Endothelial cell of umbilical vein (primary cell): ENCODE results near the gene TPO. TPM values are rescaled to one million over a fixed set of nuclear protein-coding genes. Genes with fewer than 3 reads are reported as not detected.

ENCODE experiments used
- BruUV-seq: library from RNA; stranded (reverse); fragments of 400-500 nt; replicated peaks from 2 replicates; lab custom pipeline; 2021; lab: Mats Ljungman, UMichigan
- CTCF ChIA-PET: fragments of 300-600, 350-600 bp; sonication (Branson Sonifier 250); formaldehyde crosslinking; loops from one replicate; lab custom pipeline; 2021; ENCODE audit warnings: antibody characterized with exemption, inconsistent platforms; lab: Charles Lee
- POLR2A ChIA-PET: fragments of 300-600, 350-600 bp; sonication (Branson Sonifier 250); formaldehyde crosslinking; loops from one replicate; lab custom pipeline; 2021; ENCODE audit warnings: antibody characterized with exemption, inconsistent platforms; lab: Charles Lee
- DNase-seq: peaks from one replicate; pipeline ENCODE4 v3.0.0-alpha.2; 2011; ENCODE audit warnings: low read depth, low spot score
- FAIRE-seq: peaks from 2 replicates; lab custom pipeline; 2011; peaks lifted over from hg19 to GRCh38; lab: Jason Lieb, UNC
- H2AFZ ChIP-seq: 2 replicates; pipeline ENCODE4 v1.6.0; 2012; ENCODE audit warnings: low read depth, low read length, control low read depth, inconsistent platforms
- H3K27ac ChIP-seq: 2 replicates; pipeline ENCODE4 v1.5.1; 2011; ENCODE audit warnings: low read depth, mild to moderate bottlenecking, control low read depth, low read length, moderate library complexity; ENCODE audit not compliant: insufficient read depth
- H3K27me3 ChIP-seq, 2 experiments: 2 replicates each; pipeline versions ENCODE4 v1.6.0 to v1.6.1; 2011; ENCODE audit warnings: low read length in 2 of 2, mixed read lengths in 1 of 2; ENCODE audit not compliant: control insufficient read depth in 2 of 2, insufficient read depth in 2 of 2
- H3K36me3 ChIP-seq, 2 experiments: 2 replicates in 1 of 2; 3 replicates in 1 of 2; pipeline ENCODE4 v1.5.1; 2011; ENCODE audit warnings: low read length in 2 of 2, mild to moderate bottlenecking in 1 of 2, moderate library complexity in 1 of 2; ENCODE audit not compliant: control insufficient read depth in 2 of 2, insufficient read depth in 2 of 2; ENCODE audit errors: extremely low read depth in 1 of 2
- H3K4me1 ChIP-seq: 3 replicates; pipeline ENCODE4 v1.5.1; 2011; ENCODE audit warnings: mild to moderate bottlenecking, low read length; ENCODE audit not compliant: control insufficient read depth, insufficient read depth; ENCODE audit errors: extremely low read depth
- H3K4me2 ChIP-seq: 2 replicates; pipeline ENCODE4 v1.6.1; 2011; ENCODE audit warnings: low read length, control low read depth, mixed read lengths; ENCODE audit not compliant: insufficient read depth
- H3K4me3 ChIP-seq, 3 experiments: fragments of 200-600 bp in 1 of 3; sonication (generic), shearing (Covaris generic) in 1 of 3; replicated peaks in 1 of 3; 2 replicates each; pipeline ENCODE4 v1.5.1; 2011 to 2016; ENCODE audit warnings: control low read depth in 3 of 3, low read length in 3 of 3, mild to moderate bottlenecking in 2 of 3, inconsistent platforms in 1 of 3, low read depth in 1 of 3, moderate library complexity in 1 of 3; ENCODE audit not compliant: insufficient read depth in 1 of 3
- H3K79me2 ChIP-seq: 2 replicates; pipeline ENCODE4 v1.6.0; 2012; ENCODE audit warnings: low read length, inconsistent platforms; ENCODE audit not compliant: control insufficient read depth, insufficient read depth
- H3K9ac ChIP-seq: replicated peaks from 2 replicates; pipeline ENCODE3; 2011; ENCODE audit warnings: low read length, control low read depth; ENCODE audit not compliant: insufficient read depth; ENCODE audit errors: extremely low read depth
- H3K9me1 ChIP-seq: replicated peaks from 3 replicates; pipeline ENCODE4 v1.6.0; 2011; ENCODE audit warnings: mild to moderate bottlenecking, low read length; ENCODE audit not compliant: control insufficient read depth, insufficient read depth; ENCODE audit errors: extremely low read depth
- H3K9me3 ChIP-seq: replicated peaks from 2 replicates; pipeline ENCODE4 v1.5.1; 2012; ENCODE audit warnings: low read length, inconsistent platforms; ENCODE audit not compliant: control insufficient read depth, insufficient read depth
- H4K20me1 ChIP-seq: replicated peaks from 2 replicates; pipeline ENCODE3; 2011; ENCODE audit warnings: mild to moderate bottlenecking, low read length; ENCODE audit not compliant: control insufficient read depth, insufficient read depth; ENCODE audit errors: extremely low read depth
- CTCF ChIP-seq, 2 donors: IDR thresholded peaks; 1 replicate in 1 of 2; 2 replicates in 1 of 2; pipeline ENCODE4 v1.5.1; 2011; ENCODE audit warnings: low read length in 2 of 2, mild to moderate bottlenecking in 2 of 2, moderate library complexity in 2 of 2, control low read depth in 1 of 2, inconsistent platforms in 1 of 2, low read depth in 1 of 2; ENCODE audit not compliant: insufficient read depth in 1 of 2; ENCODE audit errors: extremely low read depth in 1 of 2
- EZH2 ChIP-seq: IDR thresholded peaks from 2 replicates; pipeline ENCODE4 v1.6.1; 2012; ENCODE audit warnings: borderline replicate concordance, low read depth, mild to moderate bottlenecking, moderate library complexity, low read length, inconsistent platforms; ENCODE audit not compliant: severe bottlenecking
- FOS ChIP-seq: IDR thresholded peaks from 2 replicates; pipeline ENCODE4 v1.6.1; 2011; ENCODE audit warnings: mild to moderate bottlenecking, low read length, moderate library complexity, borderline replicate concordance; ENCODE audit not compliant: insufficient read depth
- GATA2 ChIP-seq: IDR thresholded peaks from 2 replicates; pipeline ENCODE4 v1.7.0; 2011; ENCODE audit warnings: low read depth, mild to moderate bottlenecking, moderate library complexity, mixed read lengths, low read length; ENCODE audit not compliant: insufficient read length, insufficient read depth
- JUN ChIP-seq: IDR thresholded peaks from 2 replicates; pipeline ENCODE4 v1.6.1; 2011; ENCODE audit warnings: borderline replicate concordance, low read depth; ENCODE audit not compliant: insufficient read length, insufficient read depth
- MAX ChIP-seq: IDR thresholded peaks from 2 replicates; pipeline ENCODE4 v1.6.1; 2011; ENCODE audit not compliant: insufficient read depth, insufficient read length
- MYC ChIP-seq: IDR thresholded peaks from one replicate; pipeline ENCODE4 v1.6.1; 2011; ENCODE audit warnings: mild to moderate bottlenecking, low read depth, low read length
- POLR2A ChIP-seq: IDR thresholded peaks from 2 replicates; pipeline ENCODE4 v1.6.1; 2012; ENCODE audit warnings: low read depth, mild to moderate bottlenecking, control low read depth, low read length
- POLR2AphosphoS5 ChIP-seq: IDR thresholded peaks from 2 replicates; pipeline ENCODE4 v1.6.1; 2012; ENCODE audit warnings: low read depth, mild to moderate bottlenecking, control low read depth, low read length, moderate library complexity; ENCODE audit not compliant: insufficient read depth
- dilution Hi-C: fragments of 300-500 bp; cut with MboI; formaldehyde crosslinking; loops from one replicate; pipeline ENCODE4 v1.15.0; 2019; ENCODE audit warnings: low sequenced_read_pairs; ENCODE audit not compliant: extremely low pct_ligation_motif_present
- intact Hi-C: fragments of 100-400 bp; cut with micrococcal nuclease; formaldehyde crosslinking; loops from one replicate; pipeline ENCODE4 v1.10.0; 2022
- polyA plus RNA-seq, 4 experiments: library from polyadenylated mRNA; depleted of rRNA in 3 of 4; stranded (reverse) in 3 of 4; unstranded in 1 of 4; fragments of >200 nt; gene quantifications; 2 replicates each; pipeline versions ENCODE4 v1.2.1 to v1.2.3, GENCODE V29; 2011 to 2012; ENCODE audit warnings: missing spikeins in 1 of 4
- total RNA-seq: library from RNA; stranded (reverse); gene quantifications from 2 replicates; pipeline ENCODE4 v1.2.3, GENCODE V29; 2021

Gene TPO
- total and polyA plus RNA-seq, 2 donors (not counting 3 experiments of a cell fraction or from before 2014, with no cell fraction given) = not detected

- H3K27ac ChIP-seq = no peak overlapping the region
- H2AFZ ChIP-seq = no peak overlapping the region
- H4K20me1 ChIP-seq = no peaks in the 10 kb centered on the region
- no peaks in the 10 kb centered on the region for H3K4me1 ChIP-seq
- H3K9ac ChIP-seq = no peak overlapping the region
- dilution Hi-C loops (no loop called here), intact Hi-C loops (no loop called here)
- no peaks in the 10 kb centered on the region for H3K9me1 ChIP-seq
- H3K36me3 ChIP-seq = no peaks in the 10 kb centered on the region
- no TSS peak for BruUV-seq
- no peak for TF ChIP-seq MYC
- no peak for TF ChIP-seq EZH2
- TF ChIP-seq FOS = no peak
- TF ChIP-seq POLR2AphosphoS5 = no peak
- no peak for TF ChIP-seq CTCF (IDR thresholded peaks at IDR 0.05; ENCODE audit: extremely low read depth in 1 of 2, insufficient read depth in 1 of 2, low read depth in 1 of 2, low read length in 2 of 2)
- TF ChIP-seq MAX = no peak
- no peak for TF ChIP-seq POLR2A
- TF ChIP-seq JUN = no peak
- TF ChIP-seq GATA2 = no peak
- ChIA-PET CTCF (no interaction called here), POLR2A (no interaction called here)
- no peak overlapping the region for H3K4me2 ChIP-seq
- DNase-seq (no peak), FAIRE-seq (no peak)
- H3K9me3 ChIP-seq = peaks cover 4% of the 10 kb centered on the region
- no peaks in the 10 kb centered on the region for H3K27me3 ChIP-seq
- no peaks in the 10 kb centered on the region for H3K79me2 ChIP-seq
- H3K4me3 ChIP-seq = no peak overlapping the region
Measured at GRCh38 chr2:1455466-1455865, 42.2 kb downstream of the TPO start.
